B cell (primary cell): ENCODE results near the gene FSTL3. TPM values are rescaled to one million over a fixed set of nuclear protein-coding genes. Genes with fewer than 3 reads are reported as not detected.

Experiments
- ATAC-seq: fragments of 200-7000 bp; cut with Tn5 transposase; one replicate; pipeline ENCODE4 v1.10.0; 2021; ENCODE audit warnings: low read depth, mild to moderate bottlenecking, moderate number of reproducible peaks, moderate library complexity
- CTCF ChIA-PET: fragments of 350-600 bp; sonication (Branson Sonifier 250); formaldehyde crosslinking; loops from one replicate; lab custom pipeline; 2021; ENCODE audit warnings: antibody characterized with exemption, inconsistent platforms; lab: Charles Lee
- POLR2A ChIA-PET: fragments of 350-600 bp; sonication (Branson Sonifier 250); formaldehyde crosslinking; loops from one replicate; lab custom pipeline; 2021; ENCODE audit warnings: antibody characterized with exemption; lab: Charles Lee
- DNase-seq: peaks from one replicate; pipeline ENCODE4 v3.0.0; 2013
- H2AFZ ChIP-seq: 2 replicates; pipeline ENCODE4 v1.6.1; 2012; ENCODE audit warnings: mild to moderate bottlenecking, low read depth, low read length; ENCODE audit not compliant: insufficient read depth, poor library complexity, severe bottlenecking
- H3K27ac ChIP-seq, 2 donors: 1 replicate in 1 of 2; 2 replicates in 1 of 2; pipeline ENCODE4 v1.5.1; 2012 to 2013; ENCODE audit warnings: low read length in 2 of 2, mild to moderate bottlenecking in 2 of 2, moderate library complexity in 1 of 2
- H3K27me3 ChIP-seq, 4 experiments: fragments of 200-600 bp in 1 of 4; sonication (generic) in 1 of 4; replicated peaks in 1 of 4; 1 replicate in 2 of 4; 2 replicates in 2 of 4; pipeline versions ENCODE4 v1.6.1 to v1.7.0; 2013 to 2016; ENCODE audit warnings: low read length in 3 of 4, mild to moderate bottlenecking in 2 of 4, mixed read lengths in 1 of 4, moderate library complexity in 1 of 4; ENCODE audit not compliant: insufficient read depth in 4 of 4, control insufficient read depth in 3 of 4; ENCODE audit errors: control extremely low read depth in 1 of 4
- H3K36me3 ChIP-seq, 2 experiments: replicated peaks in 1 of 2; 1 replicate in 1 of 2; 2 replicates in 1 of 2; pipeline versions ENCODE4 v1.6.1 to v1.7.1; 2013; ENCODE audit warnings: low read length in 1 of 2; ENCODE audit not compliant: insufficient read depth in 2 of 2, control insufficient read depth in 1 of 2; ENCODE audit errors: control extremely low read depth in 1 of 2, extremely low read depth in 1 of 2
- H3K4me1 ChIP-seq, 2 donors: fragments of 200-600 bp in 1 of 2; sonication (generic) in 1 of 2; 1 replicate in 1 of 2; 2 replicates in 1 of 2; pipeline versions ENCODE4 v1.5.1 to v1.6.1; 2013 to 2017; ENCODE audit warnings: low read length in 2 of 2; ENCODE audit not compliant: control insufficient read depth in 2 of 2, insufficient read depth in 2 of 2
- H3K4me2 ChIP-seq: replicated peaks from 2 replicates; pipeline ENCODE3; 2012; ENCODE audit warnings: mild to moderate bottlenecking, low read depth, low read length; ENCODE audit not compliant: poor library complexity, severe bottlenecking
- H3K4me3 ChIP-seq, 5 experiments: fragments of 200-600 bp in 1 of 5; sonication (generic) in 1 of 5; 1 replicate in 3 of 5; 2 replicates in 2 of 5; pipeline versions ENCODE4 v1.5.1 to v1.7.0; 2011 to 2016; ENCODE audit warnings: low read length in 4 of 5, mild to moderate bottlenecking in 4 of 5, low read depth in 2 of 5, control low read depth in 1 of 5, moderate library complexity in 1 of 5; ENCODE audit not compliant: insufficient read depth in 1 of 5; ENCODE audit errors: control extremely low read depth in 1 of 5, extremely low read depth in 1 of 5
- H3K79me2 ChIP-seq: fragments of 200-600 bp; sonication (generic); one replicate; pipeline ENCODE4 v1.6.0; 2016; ENCODE audit warnings: low read length; ENCODE audit not compliant: control insufficient read depth, insufficient read depth
- H3K9ac ChIP-seq: fragments of 200-600 bp; sonication (generic); 2 replicates; pipeline ENCODE4 v1.6.1; 2017; ENCODE audit warnings: mild to moderate bottlenecking, low read length, moderate library complexity
- H3K9me3 ChIP-seq, 3 donors: one replicate each; pipeline versions ENCODE4 v1.6.1 to v1.7.1; 2013; ENCODE audit warnings: low read length in 2 of 3; ENCODE audit not compliant: control insufficient read depth in 2 of 3, insufficient read depth in 1 of 3; ENCODE audit errors: control extremely low read depth in 1 of 3
- H4K20me1 ChIP-seq: 2 replicates; pipeline ENCODE4 v1.6.0; 2012; ENCODE audit warnings: mild to moderate bottlenecking, low read length; ENCODE audit not compliant: insufficient read depth, control insufficient read depth, poor library complexity, severe bottlenecking
- H3K27ac Mint-ChIP-seq: one replicate; pipeline ENCODE4 v1.8.0; 2021; ENCODE audit warnings: mixed read lengths
- H3K27me3 Mint-ChIP-seq: one replicate; pipeline ENCODE4 v1.8.0; 2021; ENCODE audit warnings: mixed read lengths
- H3K4me1 Mint-ChIP-seq: one replicate; pipeline ENCODE4 v1.8.0; 2021; ENCODE audit warnings: mixed read lengths
- H3K4me3 Mint-ChIP-seq: one replicate; pipeline ENCODE4 v1.8.0; 2021; ENCODE audit warnings: mixed read lengths
- H3K9me3 Mint-ChIP-seq: one replicate; pipeline ENCODE4 v1.8.0; 2022; ENCODE audit warnings: mixed read lengths; ENCODE audit not compliant: insufficient read depth
- EZH2 ChIP-seq: IDR thresholded peaks from 2 replicates; pipeline ENCODE4 v1.6.1; 2012; ENCODE audit warnings: borderline replicate concordance, low read depth, mild to moderate bottlenecking, moderate library complexity, low read length; ENCODE audit not compliant: insufficient read depth, poor library complexity, severe bottlenecking
- WGBS: methylation state at CpG from one replicate; pipeline ENCODE4 v1.1.5; 2013; ENCODE audit warnings: missing lambda C conversion rate; ENCODE audit not compliant: insufficient coverage; 5-methylcytosine and 5-hydroxymethylcytosine counted together
- intact Hi-C: fragments of 100-400 bp; cut with micrococcal nuclease; formaldehyde crosslinking; loops from one replicate; pipeline ENCODE4 v1.10.0; 2022
- polyA plus RNA-seq: library from polyadenylated mRNA; depleted of rRNA; stranded (reverse); fragments of >200 nt; gene quantifications from 2 replicates; pipeline ENCODE4 v1.2.3, GENCODE V29; 2012
- total RNA-seq, 2 donors: library from RNA; stranded (reverse); fragments of 120-200 nt in 1 of 2; gene quantifications; 1 replicate in 1 of 2; 2 replicates in 1 of 2; pipeline versions ENCODE4 v1.2.3 to v1.2.4, GENCODE V29; 2013 to 2022
- TF ChIP-seq, protein P1 (sequence below): fragments of 200-600 bp; IDR thresholded peaks from one replicate; pipeline ENCODE4 v1.8.0; 2022; ENCODE audit warnings: antibody characterized with exemption, mild to moderate bottlenecking

The FSTL3 gene
- total and polyA plus RNA-seq, 2 donors (not counting 1 experiment from before 2014, with no cell fraction given), result 2.6 to 5.8 TPM

DNA sequence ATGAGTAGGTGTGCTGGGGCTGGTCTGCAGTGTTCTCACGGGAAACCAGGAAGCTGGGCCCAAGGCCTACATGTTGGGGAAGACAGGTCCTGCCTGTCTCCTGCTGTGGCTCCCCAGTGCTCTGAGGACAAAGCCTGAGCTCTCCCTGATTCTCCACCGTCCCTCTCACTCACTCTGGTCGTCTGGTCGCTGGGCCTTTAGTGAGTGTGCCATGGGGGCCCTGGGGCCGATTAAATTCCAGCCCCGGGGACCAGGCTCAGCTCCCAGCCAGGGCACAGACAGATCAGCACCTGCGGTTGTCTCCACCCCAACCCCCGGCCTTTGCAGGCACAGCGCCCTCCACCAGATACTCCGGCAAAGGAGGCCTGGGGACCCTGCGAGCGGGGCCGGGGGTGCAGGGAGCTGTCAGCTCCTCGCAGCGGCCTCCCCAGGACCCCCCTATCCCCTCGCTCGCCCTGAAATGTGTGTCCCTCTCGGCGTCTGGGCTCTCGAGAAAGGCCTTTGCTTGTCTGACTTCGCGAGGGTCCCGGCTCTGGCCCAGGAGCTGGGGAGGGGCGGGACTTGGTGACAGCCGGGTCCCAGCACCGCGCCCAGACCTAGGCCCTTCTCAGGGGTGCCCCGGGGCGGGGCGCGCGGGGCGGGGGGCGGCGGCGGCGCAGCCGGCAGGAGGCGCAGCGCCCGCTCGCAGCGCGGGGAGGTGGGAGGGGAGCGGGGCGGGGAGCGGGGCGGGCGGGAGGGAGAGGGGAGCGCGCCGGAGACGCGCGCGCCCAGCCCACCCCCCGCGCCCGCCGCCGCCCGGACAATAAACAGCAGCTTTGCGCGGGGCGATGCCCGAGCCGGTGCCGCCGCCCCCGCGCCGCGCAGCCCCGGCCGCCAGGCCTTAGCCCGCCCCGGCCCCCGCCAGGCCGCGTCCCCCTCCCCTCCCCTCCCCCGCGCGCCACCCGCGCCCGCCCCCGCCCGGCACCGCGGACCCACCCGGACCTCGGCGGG lies 32.3 kb downstream of the FSTL3 start, which contains the start of gene PALM:
PALM (plus strand) TSS at position 782 of the 990 bp plus-strand sequence. CDS start 212 bp downstream, outside the sequence.
- Histone ChIP-seq H3K27me3 (peaks cover 0 to 39% (median 5%) of the 10 kb centered on the region in 4 experiments), H3K4me3 (no peak within 1 kb of the TSS), H3K4me1 (peaks cover 7 to 9% of the 10 kb centered on the region in 2 donors), H4K20me1 (no peaks in the 10 kb centered on the region), H3K9me3 (peaks cover 0 to 22% (median 2%) of the 10 kb centered on the region in 3 donors), H3K79me2 (no peaks in the 10 kb centered on the region), H3K36me3 (no peaks in the 10 kb centered on the region), H3K27ac (no peak within 1 kb of the TSS), H2AFZ (no peak within 1 kb of the TSS), H3K9ac (no peak within 1 kb of the TSS), H3K4me2 (peak within 1 kb of the TSS; percentile 19)
- H3K9me3 Mint-ChIP-seq, result peaks cover 1% of the 10 kb centered on the region
- no peak for DNase-seq
- no peak for ATAC-seq
- peaks cover 6% of the 10 kb centered on the region for H3K4me1 Mint-ChIP-seq
- H3K27me3 Mint-ChIP-seq, result peaks cover 27% of the 10 kb centered on the region
- H3K27ac Mint-ChIP-seq, result no peak within 1 kb of the TSS
- 40% methylated on average over 22 of the region's 93 CpGs for WGBS
- H3K4me3 Mint-ChIP-seq, result peak within 1 kb of the TSS; percentile 46
- intact Hi-C loops, result no loop called here
- ChIA-PET CTCF (no interaction called here), POLR2A (no interaction called here)
- no peak for TF ChIP-seq EZH2
- TF ChIP-seq, protein P1, sequence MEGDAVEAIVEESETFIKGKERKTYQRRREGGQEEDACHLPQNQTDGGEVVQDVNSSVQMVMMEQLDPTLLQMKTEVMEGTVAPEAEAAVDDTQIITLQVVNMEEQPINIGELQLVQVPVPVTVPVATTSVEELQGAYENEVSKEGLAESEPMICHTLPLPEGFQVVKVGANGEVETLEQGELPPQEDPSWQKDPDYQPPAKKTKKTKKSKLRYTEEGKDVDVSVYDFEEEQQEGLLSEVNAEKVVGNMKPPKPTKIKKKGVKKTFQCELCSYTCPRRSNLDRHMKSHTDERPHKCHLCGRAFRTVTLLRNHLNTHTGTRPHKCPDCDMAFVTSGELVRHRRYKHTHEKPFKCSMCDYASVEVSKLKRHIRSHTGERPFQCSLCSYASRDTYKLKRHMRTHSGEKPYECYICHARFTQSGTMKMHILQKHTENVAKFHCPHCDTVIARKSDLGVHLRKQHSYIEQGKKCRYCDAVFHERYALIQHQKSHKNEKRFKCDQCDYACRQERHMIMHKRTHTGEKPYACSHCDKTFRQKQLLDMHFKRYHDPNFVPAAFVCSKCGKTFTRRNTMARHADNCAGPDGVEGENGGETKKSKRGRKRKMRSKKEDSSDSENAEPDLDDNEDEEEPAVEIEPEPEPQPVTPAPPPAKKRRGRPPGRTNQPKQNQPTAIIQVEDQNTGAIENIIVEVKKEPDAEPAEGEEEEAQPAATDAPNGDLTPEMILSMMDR, result no peak
